H1 (cell line): ENCODE data around the gene OR1I1.

Experiments used
- CTBP2 ChIP-seq: IDR thresholded peaks from 2 replicates; pipeline ENCODE4 v1.7.0; 2011; ENCODE audit warnings: borderline replicate concordance, mild to moderate bottlenecking, moderate library complexity, mixed read lengths, low read length; ENCODE audit not compliant: insufficient read depth, insufficient read length
- NANOG ChIP-seq: IDR thresholded peaks from 2 replicates; pipeline ENCODE4 v1.6.1; 2011; ENCODE audit warnings: low read length, low read depth, mild to moderate bottlenecking, inconsistent platforms; ENCODE audit not compliant: insufficient read depth, poor library complexity, severe bottlenecking
- POLR2A ChIP-seq, 2 experiments: IDR thresholded peaks; 1 replicate in 1 of 2; 2 replicates in 1 of 2; pipeline ENCODE4 v1.6.1; 2011; ENCODE audit warnings: low read depth in 2 of 2, low read length in 2 of 2, mild to moderate bottlenecking in 2 of 2; ENCODE audit errors: control extremely low read depth in 1 of 2
- SIN3A ChIP-seq, 2 experiments: IDR thresholded peaks in 1 of 2; conservative IDR thresholded peaks in 1 of 2; 2 replicates each; pipeline ENCODE4 v1.6.1; 2011 to 2012; ENCODE audit warnings: low read length in 2 of 2, improper control_type of control experiment in 1 of 2, low read depth in 1 of 2, mild to moderate bottlenecking in 1 of 2
- TF ChIP-seq, protein P1 (sequence below), 3 experiments: IDR thresholded peaks; 1 replicate in 2 of 3; 2 replicates in 1 of 3; pipeline versions ENCODE4 v1.5.1 to v1.6.1; 2011; ENCODE audit warnings: low read length in 3 of 3, mild to moderate bottlenecking in 3 of 3, inconsistent platforms in 2 of 3, low read depth in 1 of 3, moderate library complexity in 1 of 3; ENCODE audit not compliant: insufficient read depth in 1 of 3; ENCODE audit errors: control extremely low read depth in 1 of 3

DNA sequence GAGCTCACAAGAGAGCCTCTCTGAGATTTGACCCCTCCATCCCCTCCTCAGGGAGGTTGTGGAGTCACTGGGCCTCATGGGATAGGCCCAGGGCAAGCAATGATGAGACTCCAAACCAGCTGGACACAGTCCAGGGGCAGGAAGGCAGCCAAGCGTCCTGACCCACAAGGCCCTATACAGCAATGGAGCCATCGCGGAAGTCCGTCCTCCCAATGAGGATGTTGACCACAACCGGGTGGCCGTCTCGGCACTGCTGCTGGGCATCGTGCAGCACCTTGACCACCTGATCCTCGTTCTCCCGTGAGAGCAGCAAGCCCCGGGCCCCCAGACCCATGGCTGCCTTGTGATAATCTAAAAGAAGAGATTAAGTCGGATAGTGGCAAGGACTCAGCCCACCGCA lies 33.1 kb downstream of the OR1I1 start:
- no peak for TF ChIP-seq SIN3A (conservative IDR thresholded peaks at IDR 0.05 in 1 of 2, IDR thresholded peaks at IDR 0.05 in 1 of 2; ENCODE audit: low read depth in 1 of 2, low read length in 2 of 2)
- TF ChIP-seq NANOG = no peak
- TF ChIP-seq POLR2A (IDR thresholded peaks at IDR 0.05; ENCODE audit: control extremely low read depth in 1 of 2, low read depth in 2 of 2, low read length in 2 of 2) = no peak
- no peak for TF ChIP-seq CTBP2
- TF ChIP-seq, protein P1, sequence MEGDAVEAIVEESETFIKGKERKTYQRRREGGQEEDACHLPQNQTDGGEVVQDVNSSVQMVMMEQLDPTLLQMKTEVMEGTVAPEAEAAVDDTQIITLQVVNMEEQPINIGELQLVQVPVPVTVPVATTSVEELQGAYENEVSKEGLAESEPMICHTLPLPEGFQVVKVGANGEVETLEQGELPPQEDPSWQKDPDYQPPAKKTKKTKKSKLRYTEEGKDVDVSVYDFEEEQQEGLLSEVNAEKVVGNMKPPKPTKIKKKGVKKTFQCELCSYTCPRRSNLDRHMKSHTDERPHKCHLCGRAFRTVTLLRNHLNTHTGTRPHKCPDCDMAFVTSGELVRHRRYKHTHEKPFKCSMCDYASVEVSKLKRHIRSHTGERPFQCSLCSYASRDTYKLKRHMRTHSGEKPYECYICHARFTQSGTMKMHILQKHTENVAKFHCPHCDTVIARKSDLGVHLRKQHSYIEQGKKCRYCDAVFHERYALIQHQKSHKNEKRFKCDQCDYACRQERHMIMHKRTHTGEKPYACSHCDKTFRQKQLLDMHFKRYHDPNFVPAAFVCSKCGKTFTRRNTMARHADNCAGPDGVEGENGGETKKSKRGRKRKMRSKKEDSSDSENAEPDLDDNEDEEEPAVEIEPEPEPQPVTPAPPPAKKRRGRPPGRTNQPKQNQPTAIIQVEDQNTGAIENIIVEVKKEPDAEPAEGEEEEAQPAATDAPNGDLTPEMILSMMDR (IDR thresholded peaks at IDR 0.05; ENCODE audit: control extremely low read depth in 1 of 3, insufficient read depth in 1 of 3, low read depth in 1 of 3, low read length in 3 of 3) = no peak
